Measurements from ENCODE around the gene SALL1.

SALL1 gene

GRCh38 chr16:51155820-51156806 lies 5.0 kb upstream of the SALL1 start:
- no peak for DNase-seq

DNA sequence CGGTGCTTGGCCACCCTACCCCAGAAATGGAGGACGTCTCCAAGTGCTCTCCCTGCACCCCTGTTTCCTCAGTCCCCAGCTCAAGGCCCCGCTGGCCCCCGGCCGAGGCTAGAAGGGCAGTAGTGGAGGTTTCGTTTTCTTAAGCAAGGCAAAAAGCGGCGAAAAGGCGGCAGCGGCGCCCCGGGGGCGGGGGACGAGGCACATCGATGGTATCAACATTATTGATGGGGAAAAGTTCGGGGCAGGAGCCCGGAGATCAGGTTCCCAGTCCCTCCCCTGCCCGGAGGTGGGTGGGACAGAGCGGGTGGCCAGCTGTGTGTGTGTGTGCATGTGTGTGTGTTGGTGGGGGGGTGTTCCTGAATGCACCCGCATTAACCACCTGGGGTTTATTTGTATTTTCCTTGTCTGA lies 4.1 kb upstream of the SALL1 start:
- DNase-seq, result no peak

GRCh38 chr16:51154271-51155171 lies 3.5 kb upstream of the SALL1 start:
- DNase-seq, result no peak

GRCh38 chr16:51153577-51154031 lies 2.5 kb upstream of the SALL1 start:
- no peak for DNase-seq

GRCh38 chr16:51152691-51153576 lies 1.9 kb upstream of the SALL1 start:
- no peak for DNase-seq

DNA sequence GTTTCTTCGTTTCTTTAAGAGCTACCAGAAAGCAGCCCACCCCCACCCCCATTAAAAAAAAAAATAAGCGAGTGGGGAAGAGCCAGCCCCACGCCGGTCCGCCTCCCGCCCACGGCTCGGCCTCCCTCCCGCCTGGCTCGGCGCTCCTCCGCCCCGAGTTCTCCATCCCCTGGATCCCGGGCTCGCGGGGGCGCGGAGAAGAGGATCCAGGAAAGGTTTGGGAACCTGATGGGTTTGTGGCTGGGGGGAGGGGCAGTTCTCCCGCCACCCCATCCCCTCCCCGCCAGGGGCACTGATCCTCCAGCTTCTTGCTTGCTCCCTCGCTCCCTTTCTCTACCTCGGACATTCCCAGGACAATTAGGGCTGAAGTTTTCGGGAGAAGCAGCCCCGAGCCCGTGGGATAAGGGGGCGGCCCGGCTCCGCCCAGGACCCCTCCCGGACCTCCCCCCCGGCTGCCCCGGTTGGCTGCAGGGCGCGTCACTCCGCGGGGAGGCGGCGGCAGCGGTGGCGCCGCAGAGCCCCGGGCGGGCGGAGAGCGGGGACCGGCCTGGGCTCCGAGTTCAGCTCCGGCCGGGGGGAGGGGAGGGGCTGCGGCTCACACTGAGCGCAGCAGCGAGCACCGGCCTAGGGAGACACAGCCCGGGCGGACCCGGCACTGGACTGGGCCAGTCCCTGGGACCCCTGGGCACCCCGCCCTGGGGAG lies 1.0 kb upstream of the SALL1 start:
- DNase-seq, result no peak

- DNase-seq, result peak; percentile 5
These were observed 428 bp upstream of the SALL1 start for GRCh38 chr16:51151435-51151960.

GRCh38 chr16:51150165-51150887 lies 744 bp downstream of the SALL1 start:
- no peak for DNase-seq

DNA sequence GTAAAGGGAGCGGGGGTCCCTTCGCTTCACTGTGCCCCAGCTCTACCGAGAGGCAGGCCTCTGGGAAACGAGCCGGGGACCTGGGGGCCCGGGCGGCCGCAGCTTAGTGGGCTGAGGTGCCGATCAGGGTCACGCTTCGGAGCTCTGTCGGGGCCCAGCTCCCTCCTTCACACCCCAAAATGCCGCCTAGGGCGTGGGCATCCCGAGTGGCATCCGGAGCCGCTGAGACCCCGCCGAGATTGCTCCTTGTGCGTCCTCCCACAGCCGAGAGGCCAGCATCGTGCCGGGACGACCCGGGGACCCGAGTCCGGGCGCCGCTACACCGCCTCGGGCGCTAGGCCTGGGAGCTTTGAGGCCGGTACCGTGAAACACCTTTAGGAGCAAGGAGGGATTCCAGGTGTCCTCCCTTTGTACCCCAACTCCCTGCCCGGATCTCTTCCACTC lies 1.3 kb downstream of the SALL1 start:
- no peak for DNase-seq

- DNase-seq, result no peak
These were observed 1.8 kb downstream of the SALL1 start for GRCh38 chr16:51149251-51149661.

- DNase-seq, result no peak
These were observed 2.3 kb downstream of the SALL1 start for GRCh38 chr16:51148678-51149228.

- no peak for DNase-seq
These were observed 3.0 kb downstream of the SALL1 start for GRCh38 chr16:51147776-51148677.

- no peak for DNase-seq
These were observed 4.7 kb downstream of the SALL1 start for GRCh38 chr16:51146256-51146924.

GRCh38 chr16:51144203-51144602 lies 6.9 kb downstream of the SALL1 start:
- DNase-seq, result no peak

GRCh38 chr16:51143196-51143977 lies 7.7 kb downstream of the SALL1 start:
- DNase-seq, result no peak

- no peak for DNase-seq
These were observed 9.5 kb downstream of the SALL1 start for GRCh38 chr16:51141541-51141940.

GRCh38 chr16:51141106-51141505 lies 10.0 kb downstream of the SALL1 start:
- no peak for DNase-seq

DNA sequence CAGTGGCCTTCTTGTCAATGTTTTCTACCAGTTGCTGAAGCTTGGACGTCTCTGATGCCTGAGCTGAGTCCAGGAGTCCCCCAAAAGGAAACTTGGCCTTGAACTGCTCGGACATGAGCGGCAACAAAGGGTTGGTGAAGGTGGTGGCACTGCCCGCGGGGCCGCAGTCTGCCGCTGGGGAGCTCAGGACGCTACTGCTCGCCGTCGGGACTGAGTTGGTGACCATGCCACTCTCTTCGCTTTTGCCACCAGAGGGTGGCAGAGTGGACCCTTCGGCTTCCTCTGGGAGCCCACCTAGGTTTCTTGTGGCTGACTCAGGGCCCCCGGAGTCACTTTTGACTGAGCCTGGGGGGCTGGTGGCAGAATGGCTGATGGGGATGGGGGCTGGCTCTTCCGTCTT lies 11.0 kb downstream of the SALL1 start:
- no peak for DNase-seq

Measured in NCI-H1436 treated with DMSO at 0.1 percent for 48 hours (cell line).